Astrocyte of the cerebellum (primary cell): ENCODE data around the gene USP20.

ENCODE experiments used
- DNase-seq: peaks from one replicate; pipeline ENCODE4 v3.0.0-alpha.2; 2011; ENCODE audit warnings: low read depth
- H3K4me3 ChIP-seq: 2 replicates; pipeline ENCODE4 v1.5.1; 2011; ENCODE audit warnings: mild to moderate bottlenecking, low read depth, low read length, moderate library complexity
- CTCF ChIP-seq: IDR thresholded peaks from 2 replicates; pipeline ENCODE4 v1.5.1; 2012; ENCODE audit warnings: low read length, low read depth, moderate library complexity, mild to moderate bottlenecking; ENCODE audit errors: missing control alignments
- in situ Hi-C: cut with HindIII; loops from 2 replicates; pipeline ENCODE4 v1.10.0; 2017; ENCODE audit warnings: low sequenced_read_pairs

Gene USP20

GRCh38 chr9:129865668-129866320 is 30.5 kb downstream of the USP20 start:
- H3K4me3 ChIP-seq, result no peak overlapping the region
- TF ChIP-seq CTCF, result no peak
- no peak for DNase-seq
- in situ Hi-C loops, result no loop called here

GRCh38 chr9:129866394-129867135 is 31.3 kb downstream of the USP20 start:
- TF ChIP-seq CTCF, result no peak
- H3K4me3 ChIP-seq, result no peak overlapping the region
- DNase-seq, result no peak
- in situ Hi-C loops, result no loop called here

- no peak for DNase-seq
- in situ Hi-C loops, result no loop called here
- TF ChIP-seq CTCF, result no peak
- H3K4me3 ChIP-seq, result no peak overlapping the region
Measured at GRCh38 chr9:129867136-129868022, 32.1 kb downstream of the USP20 start.

GRCh38 chr9:129868023-129868871 is 33.0 kb downstream of the USP20 start:
- H3K4me3 ChIP-seq, result no peak overlapping the region
- in situ Hi-C loops, result no loop called here
- no peak for DNase-seq
- TF ChIP-seq CTCF, result no peak

- TF ChIP-seq CTCF, result no peak
- no peak for DNase-seq
- no peak overlapping the region for H3K4me3 ChIP-seq
- in situ Hi-C loops, result no loop called here
Measured at GRCh38 chr9:129868872-129869486, 33.7 kb downstream of the USP20 start.
